Panc1 (cell line): ENCODE data around the gene AOAH. TPM values are rescaled to one million over a fixed set of nuclear protein-coding genes. Genes with fewer than 3 reads are reported as not detected.

Experiments used
- ATAC-seq: fragments of 200-7000 bp; cut with Tn5 transposase; 2 replicates; pipeline ENCODE4 v1.9.1; 2020; ENCODE audit warnings: mild to moderate bottlenecking, moderate library complexity
- BruUV-seq: library from RNA; stranded (reverse); fragments of 400-500 nt; replicated peaks from 2 replicates; lab custom pipeline; 2021; lab: Mats Ljungman, UMichigan
- CTCF ChIA-PET: fragments of 300-600 bp; sonication (Branson Sonifier 250); formaldehyde crosslinking; loops from one replicate; lab custom pipeline; 2022; ENCODE audit warnings: antibody characterized with exemption; lab: Charles Lee
- POLR2A ChIA-PET: fragments of 300-600 bp; sonication (Branson Sonifier 250); formaldehyde crosslinking; loops from one replicate; lab custom pipeline; 2022; ENCODE audit warnings: antibody characterized with exemption; lab: Charles Lee
- DNase-seq: peaks from one replicate; pipeline ENCODE4 v3.0.0-alpha.2; 2010; ENCODE audit warnings: low read depth, low spot score
- H3K27ac ChIP-seq: 2 replicates; pipeline ENCODE4 v1.5.1; 2011; ENCODE audit warnings: mild to moderate bottlenecking, low read length, inconsistent platforms
- H3K27me3 ChIP-seq: fragments of 200-500 bp; sonication (Bioruptor generic); 2 replicates; pipeline ENCODE4 v1.6.0; 2014; ENCODE audit warnings: low read length, inconsistent platforms; ENCODE audit not compliant: control insufficient read depth, insufficient read depth
- H3K36me3 ChIP-seq: fragments of 200-500 bp; sonication (Bioruptor generic); 2 replicates; pipeline ENCODE4 v1.5.1; 2014; ENCODE audit warnings: inconsistent platforms, mild to moderate bottlenecking, low read length, moderate library complexity; ENCODE audit not compliant: control insufficient read depth, insufficient read depth
- H3K4me1 ChIP-seq: 2 replicates; pipeline ENCODE4 v1.5.1; 2011; ENCODE audit warnings: inconsistent platforms, mild to moderate bottlenecking, low read length, moderate library complexity; ENCODE audit not compliant: control insufficient read depth, insufficient read depth
- H3K4me3 ChIP-seq, 2 experiments: 2 replicates each; pipeline ENCODE4 v1.5.1; 2011 to 2012; ENCODE audit warnings: low read depth in 2 of 2, low read length in 2 of 2, mild to moderate bottlenecking in 2 of 2, inconsistent platforms in 1 of 2, moderate library complexity in 1 of 2
- H3K9me3 ChIP-seq: fragments of 200-500 bp; sonication (Bioruptor generic); 2 replicates; pipeline ENCODE4 v1.5.1; 2014; ENCODE audit warnings: low read depth, mild to moderate bottlenecking, inconsistent platforms, low read length, moderate library complexity; ENCODE audit not compliant: control insufficient read depth, insufficient read depth
- POLR2AphosphoS5 ChIP-seq: IDR thresholded peaks from 2 replicates; pipeline ENCODE4 v1.6.1; 2012; ENCODE audit warnings: mild to moderate bottlenecking, low read depth, low read length, moderate library complexity
- SIN3A ChIP-seq: IDR thresholded peaks from 2 replicates; pipeline ENCODE4 v1.6.1; 2012; ENCODE audit warnings: low read depth, mild to moderate bottlenecking, low read length, moderate library complexity, borderline replicate concordance; ENCODE audit not compliant: insufficient read depth
- TCF7L2 ChIP-seq: IDR thresholded peaks from 2 replicates; pipeline ENCODE4 v1.6.1; 2011; ENCODE audit warnings: mild to moderate bottlenecking, low read depth, low read length, inconsistent platforms
- in situ Hi-C: cut with HindIII; loops from 2 replicates; pipeline ENCODE4 v1.10.0; 2016; ENCODE audit warnings: low sequenced_read_pairs, low pct_unique_long_range_greater_than_20kb
- intact Hi-C: fragments of 100-400 bp; cut with micrococcal nuclease; formaldehyde crosslinking; loops from one replicate; pipeline ENCODE4 v1.10.0; 2022; ENCODE audit not compliant: unreplicated experiment
- total RNA-seq: library from RNA; stranded (reverse); gene quantifications from one replicate; pipeline ENCODE4 v1.2.1, GENCODE V29; 2021; ENCODE audit not compliant: unreplicated experiment
- TF ChIP-seq, protein P1 (sequence below), 2 experiments: IDR thresholded peaks; 2 replicates each; pipeline ENCODE4 v1.6.1; 2011 to 2012; ENCODE audit warnings: low read depth in 2 of 2, control low read depth in 1 of 2, low read length in 1 of 2, mild to moderate bottlenecking in 1 of 2, moderate library complexity in 1 of 2; ENCODE audit not compliant: insufficient read depth in 1 of 2
- TF ChIP-seq, protein P2 (sequence below): fragments of 450-650 bp; IDR thresholded peaks from 2 replicates; pipeline ENCODE4 v1.5.1; 2017; ENCODE audit warnings: mild to moderate bottlenecking

Gene AOAH
- total RNA-seq, 1 experiment from 2014 or later, result 0.31 TPM

DNA sequence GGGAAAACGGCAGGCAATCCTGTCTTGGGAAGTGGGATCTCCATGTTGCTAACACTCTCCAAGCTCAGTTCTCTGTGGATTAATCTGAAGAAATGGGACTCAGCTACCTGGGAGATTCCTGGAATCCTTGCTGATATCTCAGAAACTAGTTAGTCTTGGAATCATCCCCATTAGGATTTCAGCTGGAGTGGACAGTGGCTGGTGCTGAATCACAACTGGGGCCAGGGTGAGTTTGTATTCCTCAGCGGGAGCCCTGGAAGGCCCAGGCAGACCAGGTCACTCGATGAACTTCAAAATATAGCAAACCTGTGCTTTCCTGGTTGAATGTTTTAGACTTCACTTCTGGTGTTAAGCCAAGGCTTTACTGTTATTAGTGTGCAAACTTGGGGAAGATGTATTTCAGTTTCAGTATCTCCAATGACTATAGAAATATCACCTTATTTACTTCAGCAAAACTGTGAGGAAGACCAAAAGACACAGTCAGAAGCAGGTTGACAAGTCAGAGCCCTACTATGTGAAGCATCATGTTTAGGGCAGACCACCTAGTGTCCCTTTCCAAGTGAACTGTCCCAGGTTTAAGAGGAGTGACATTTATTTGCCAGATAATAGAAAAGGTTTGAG is 126.1 kb downstream of the AOAH start:
- no peak overlapping the region for H3K27ac ChIP-seq
- no TSS peak for BruUV-seq

DNA sequence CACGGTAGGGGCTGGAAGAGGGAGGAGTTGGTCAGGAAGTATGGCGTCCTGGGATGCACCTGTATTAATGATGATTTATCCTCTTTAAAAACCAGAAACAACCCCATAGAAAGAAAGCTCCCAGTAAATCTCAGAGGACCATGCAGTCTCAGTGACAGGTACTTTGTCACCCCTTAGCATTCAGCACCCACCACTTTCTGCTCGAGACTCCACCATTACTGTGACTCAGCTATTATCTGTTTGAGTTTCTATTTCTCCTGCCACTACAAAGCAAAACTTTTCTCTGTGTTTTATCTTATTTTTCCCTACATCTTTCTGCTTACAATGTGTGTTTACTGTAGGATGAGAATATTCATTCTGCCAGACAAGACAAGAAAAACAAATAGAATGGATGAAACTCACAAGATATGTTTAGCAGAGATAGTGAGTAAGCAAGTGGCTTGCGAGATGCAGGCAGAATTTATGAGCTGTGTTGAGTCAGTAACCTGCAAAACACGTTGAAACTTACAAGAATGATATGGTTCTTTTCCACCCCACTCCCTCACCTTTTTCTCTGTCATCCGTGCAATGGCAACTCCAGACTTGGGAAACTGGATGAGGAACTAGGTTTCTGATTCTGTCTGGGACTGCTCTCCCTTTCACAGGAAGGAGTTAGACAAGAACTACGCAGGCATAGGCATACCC is 127.1 kb downstream of the AOAH start:
- intact Hi-C loops, result no loop called here
- in situ Hi-C loops, result no loop called here
- POLR2A ChIA-PET, result no interaction called here

More for the DNA sequence above, 126.1 kb downstream of the AOAH start:
- ChIA-PET POLR2A (no interaction called here), CTCF (no interaction called here)
- H3K4me3 ChIP-seq, result no peak overlapping the region
- in situ Hi-C loops (no loop called here), intact Hi-C loops (no loop called here)
- peaks cover 4% of the 10 kb centered on the region; the same call in 1 of the 2 replicates for H3K9me3 ChIP-seq
- TF ChIP-seq SIN3A, result no peak
- TF ChIP-seq, protein P1, sequence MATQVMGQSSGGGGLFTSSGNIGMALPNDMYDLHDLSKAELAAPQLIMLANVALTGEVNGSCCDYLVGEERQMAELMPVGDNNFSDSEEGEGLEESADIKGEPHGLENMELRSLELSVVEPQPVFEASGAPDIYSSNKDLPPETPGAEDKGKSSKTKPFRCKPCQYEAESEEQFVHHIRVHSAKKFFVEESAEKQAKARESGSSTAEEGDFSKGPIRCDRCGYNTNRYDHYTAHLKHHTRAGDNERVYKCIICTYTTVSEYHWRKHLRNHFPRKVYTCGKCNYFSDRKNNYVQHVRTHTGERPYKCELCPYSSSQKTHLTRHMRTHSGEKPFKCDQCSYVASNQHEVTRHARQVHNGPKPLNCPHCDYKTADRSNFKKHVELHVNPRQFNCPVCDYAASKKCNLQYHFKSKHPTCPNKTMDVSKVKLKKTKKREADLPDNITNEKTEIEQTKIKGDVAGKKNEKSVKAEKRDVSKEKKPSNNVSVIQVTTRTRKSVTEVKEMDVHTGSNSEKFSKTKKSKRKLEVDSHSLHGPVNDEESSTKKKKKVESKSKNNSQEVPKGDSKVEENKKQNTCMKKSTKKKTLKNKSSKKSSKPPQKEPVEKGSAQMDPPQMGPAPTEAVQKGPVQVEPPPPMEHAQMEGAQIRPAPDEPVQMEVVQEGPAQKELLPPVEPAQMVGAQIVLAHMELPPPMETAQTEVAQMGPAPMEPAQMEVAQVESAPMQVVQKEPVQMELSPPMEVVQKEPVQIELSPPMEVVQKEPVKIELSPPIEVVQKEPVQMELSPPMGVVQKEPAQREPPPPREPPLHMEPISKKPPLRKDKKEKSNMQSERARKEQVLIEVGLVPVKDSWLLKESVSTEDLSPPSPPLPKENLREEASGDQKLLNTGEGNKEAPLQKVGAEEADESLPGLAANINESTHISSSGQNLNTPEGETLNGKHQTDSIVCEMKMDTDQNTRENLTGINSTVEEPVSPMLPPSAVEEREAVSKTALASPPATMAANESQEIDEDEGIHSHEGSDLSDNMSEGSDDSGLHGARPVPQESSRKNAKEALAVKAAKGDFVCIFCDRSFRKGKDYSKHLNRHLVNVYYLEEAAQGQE (IDR thresholded peaks at IDR 0.05; ENCODE audit: insufficient read depth in 1 of 2, low read depth in 2 of 2, low read length in 1 of 2), result peak; percentile 72 to 74
- no peaks in the 10 kb centered on the region for H3K27me3 ChIP-seq
- H3K4me1 ChIP-seq, result peaks cover 10% of the 10 kb centered on the region; the same call in 1 of the 2 replicates
- no peak for DNase-seq
- no peak for ATAC-seq
- H3K36me3 ChIP-seq, result no peaks in the 10 kb centered on the region

More for the DNA sequence above, 127.1 kb downstream of the AOAH start:
- peak overlapping the region; percentile 52 for H3K27ac ChIP-seq
- no peak overlapping the region for H3K4me3 ChIP-seq
- peaks cover 10% of the 10 kb centered on the region; the same call in 1 of the 2 replicates for H3K4me1 ChIP-seq
- peaks cover 3% of the 10 kb centered on the region; the same call in 1 of the 2 replicates for H3K9me3 ChIP-seq
- no peak for ATAC-seq
- TF ChIP-seq, protein P1 (IDR thresholded peaks at IDR 0.05; ENCODE audit: insufficient read depth in 1 of 2, low read depth in 2 of 2, low read length in 1 of 2), result no peak
- TF ChIP-seq POLR2AphosphoS5 (no peak), TCF7L2 (no peak), SIN3A (no peak)
- TF ChIP-seq, protein P2, sequence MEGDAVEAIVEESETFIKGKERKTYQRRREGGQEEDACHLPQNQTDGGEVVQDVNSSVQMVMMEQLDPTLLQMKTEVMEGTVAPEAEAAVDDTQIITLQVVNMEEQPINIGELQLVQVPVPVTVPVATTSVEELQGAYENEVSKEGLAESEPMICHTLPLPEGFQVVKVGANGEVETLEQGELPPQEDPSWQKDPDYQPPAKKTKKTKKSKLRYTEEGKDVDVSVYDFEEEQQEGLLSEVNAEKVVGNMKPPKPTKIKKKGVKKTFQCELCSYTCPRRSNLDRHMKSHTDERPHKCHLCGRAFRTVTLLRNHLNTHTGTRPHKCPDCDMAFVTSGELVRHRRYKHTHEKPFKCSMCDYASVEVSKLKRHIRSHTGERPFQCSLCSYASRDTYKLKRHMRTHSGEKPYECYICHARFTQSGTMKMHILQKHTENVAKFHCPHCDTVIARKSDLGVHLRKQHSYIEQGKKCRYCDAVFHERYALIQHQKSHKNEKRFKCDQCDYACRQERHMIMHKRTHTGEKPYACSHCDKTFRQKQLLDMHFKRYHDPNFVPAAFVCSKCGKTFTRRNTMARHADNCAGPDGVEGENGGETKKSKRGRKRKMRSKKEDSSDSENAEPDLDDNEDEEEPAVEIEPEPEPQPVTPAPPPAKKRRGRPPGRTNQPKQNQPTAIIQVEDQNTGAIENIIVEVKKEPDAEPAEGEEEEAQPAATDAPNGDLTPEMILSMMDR, result no peak
- no peaks in the 10 kb centered on the region for H3K36me3 ChIP-seq
- no peak for DNase-seq
- no peaks in the 10 kb centered on the region for H3K27me3 ChIP-seq
- no TSS peak for BruUV-seq
- CTCF ChIA-PET, result no interaction called here
